Epithelial cell of proximal tubule (primary cell): ENCODE measurements around the gene TMEM108. TPM values are rescaled to one million over a fixed set of nuclear protein-coding genes. Genes with fewer than 3 reads are reported as not detected.

Experiments used
- DNase-seq: peaks from one replicate; pipeline ENCODE4 v3.0.0-alpha.2; 2011; ENCODE audit warnings: low read depth
- H3K4me3 ChIP-seq: 2 replicates; pipeline ENCODE4 v1.5.1; 2011; ENCODE audit warnings: low read depth, mild to moderate bottlenecking, low read length
- total RNA-seq: library from RNA; depleted of rRNA; stranded (reverse); fragments of >200 nt; gene quantifications from 2 replicates; pipeline ENCODE4 v1.2.3, GENCODE V29; 2015
- TF ChIP-seq, protein P1 (sequence below): conservative IDR thresholded peaks from 2 replicates; pipeline ENCODE4 v1.5.1; 2012; ENCODE audit warnings: low read depth, mild to moderate bottlenecking, low read length

Gene TMEM108
- total RNA-seq, 1 donor from 2014 or later: 1.7 TPM

DNA sequence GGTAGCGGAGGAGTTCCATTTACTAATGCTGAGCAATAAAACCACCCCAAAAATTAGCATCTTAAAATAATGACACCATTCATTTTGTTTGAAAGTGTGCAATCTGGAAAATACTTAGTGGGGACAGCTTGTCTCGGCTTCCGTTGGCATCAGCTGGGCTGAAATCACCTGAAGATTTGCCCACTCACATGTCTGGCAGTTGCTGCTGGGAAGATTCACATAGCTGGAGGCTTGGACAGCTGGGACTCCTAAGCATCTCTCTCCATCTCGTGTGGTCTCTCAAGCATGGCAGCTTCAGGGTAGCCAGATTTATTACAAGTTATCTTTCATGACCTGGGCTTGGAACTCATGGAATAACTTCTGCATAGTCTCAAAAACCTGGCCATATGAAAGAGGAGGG lies 323.2 kb downstream of the TMEM108 start:
- TF ChIP-seq, protein P1, sequence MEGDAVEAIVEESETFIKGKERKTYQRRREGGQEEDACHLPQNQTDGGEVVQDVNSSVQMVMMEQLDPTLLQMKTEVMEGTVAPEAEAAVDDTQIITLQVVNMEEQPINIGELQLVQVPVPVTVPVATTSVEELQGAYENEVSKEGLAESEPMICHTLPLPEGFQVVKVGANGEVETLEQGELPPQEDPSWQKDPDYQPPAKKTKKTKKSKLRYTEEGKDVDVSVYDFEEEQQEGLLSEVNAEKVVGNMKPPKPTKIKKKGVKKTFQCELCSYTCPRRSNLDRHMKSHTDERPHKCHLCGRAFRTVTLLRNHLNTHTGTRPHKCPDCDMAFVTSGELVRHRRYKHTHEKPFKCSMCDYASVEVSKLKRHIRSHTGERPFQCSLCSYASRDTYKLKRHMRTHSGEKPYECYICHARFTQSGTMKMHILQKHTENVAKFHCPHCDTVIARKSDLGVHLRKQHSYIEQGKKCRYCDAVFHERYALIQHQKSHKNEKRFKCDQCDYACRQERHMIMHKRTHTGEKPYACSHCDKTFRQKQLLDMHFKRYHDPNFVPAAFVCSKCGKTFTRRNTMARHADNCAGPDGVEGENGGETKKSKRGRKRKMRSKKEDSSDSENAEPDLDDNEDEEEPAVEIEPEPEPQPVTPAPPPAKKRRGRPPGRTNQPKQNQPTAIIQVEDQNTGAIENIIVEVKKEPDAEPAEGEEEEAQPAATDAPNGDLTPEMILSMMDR: no peak
- DNase-seq: no peak
- H3K4me3 ChIP-seq: no peak overlapping the region

DNA sequence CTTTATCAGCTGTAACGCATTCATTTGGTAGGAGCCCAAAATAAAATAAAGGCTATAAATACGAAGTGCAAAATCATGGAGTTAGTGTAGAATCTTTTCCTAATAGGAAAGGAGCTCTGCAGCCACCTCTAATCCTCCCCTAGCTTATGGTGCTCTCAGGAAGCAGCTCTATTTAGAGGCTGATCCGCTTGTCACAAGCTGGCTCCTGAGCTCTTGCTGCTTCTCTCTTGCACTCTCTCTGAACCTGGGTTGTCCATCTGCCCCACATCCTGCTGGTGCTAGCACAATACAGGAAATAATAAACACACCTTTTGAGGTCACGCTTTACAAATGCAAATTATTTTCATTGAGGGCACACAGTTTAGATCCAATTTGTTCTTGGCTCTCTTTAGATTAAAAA lies 324.3 kb downstream of the TMEM108 start:
- no peak for DNase-seq
- H3K4me3 ChIP-seq: no peak overlapping the region
- TF ChIP-seq, protein P1: no peak

DNA sequence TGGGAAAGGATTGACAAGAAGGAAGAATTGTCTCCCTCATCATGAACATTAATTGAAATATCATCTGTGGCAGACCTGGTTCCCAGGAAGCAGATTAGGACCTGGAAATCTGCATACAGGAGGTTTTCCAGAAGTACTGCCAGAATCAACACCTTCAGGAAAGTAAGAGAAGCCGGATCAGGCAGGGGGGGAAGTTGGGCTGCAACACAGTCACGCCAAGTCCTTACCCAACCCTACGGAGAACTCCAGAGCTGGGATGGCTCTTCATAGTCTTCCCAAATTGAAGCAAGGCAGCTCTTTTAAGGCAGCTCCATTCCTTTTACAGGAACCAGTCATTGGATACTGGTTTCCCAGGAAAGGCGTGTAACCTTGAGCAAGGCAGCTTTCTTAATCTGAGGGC lies 326.5 kb downstream of the TMEM108 start:
- no peak overlapping the region for H3K4me3 ChIP-seq
- TF ChIP-seq, protein P1: no peak

DNA sequence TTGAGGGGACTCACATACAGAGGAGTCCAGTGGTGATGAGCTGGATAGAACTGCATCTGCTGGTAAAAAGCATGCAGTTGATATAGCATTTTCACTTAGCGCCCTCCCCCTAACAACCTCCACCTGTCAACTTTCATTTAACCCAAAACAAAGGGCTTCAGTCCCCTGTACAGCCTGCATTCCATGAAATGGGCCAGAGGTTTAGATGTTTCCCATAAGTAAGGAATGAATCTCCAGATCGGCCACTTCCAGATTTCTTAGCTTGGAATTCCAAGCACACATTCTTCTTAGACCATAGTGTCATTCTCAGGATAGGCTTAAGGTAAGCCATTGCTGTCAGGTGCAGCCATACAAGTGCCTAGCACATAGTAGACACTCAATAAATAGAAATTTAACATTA lies 328.7 kb downstream of the TMEM108 start:
- TF ChIP-seq, protein P1: no peak
- H3K4me3 ChIP-seq: no peak overlapping the region
- no peak for DNase-seq

More for the DNA sequence above, 326.5 kb downstream of the TMEM108 start:
- DNase-seq: no peak

DNA sequence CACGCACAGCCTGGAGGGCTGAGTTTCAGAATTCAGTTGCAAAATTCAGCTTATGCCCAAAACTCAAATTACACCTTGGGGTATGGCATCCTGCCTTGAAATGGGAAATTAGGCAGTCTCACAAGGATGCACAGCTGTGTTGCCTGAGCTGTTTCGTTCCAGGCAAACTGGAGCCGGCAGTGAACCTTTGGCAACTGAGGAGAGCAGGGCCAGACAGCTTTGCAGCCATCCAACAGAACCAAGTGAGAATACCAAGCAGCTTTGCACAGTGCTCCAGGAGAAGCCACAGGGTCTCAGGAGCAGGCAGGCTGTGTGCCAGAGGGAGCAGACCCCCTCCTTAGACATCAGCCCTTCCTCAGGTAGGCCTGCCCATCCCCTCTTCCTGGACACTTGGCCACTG lies 329.2 kb downstream of the TMEM108 start:
- TF ChIP-seq, protein P1: no peak
- no peak overlapping the region for H3K4me3 ChIP-seq
- DNase-seq: no peak

DNA sequence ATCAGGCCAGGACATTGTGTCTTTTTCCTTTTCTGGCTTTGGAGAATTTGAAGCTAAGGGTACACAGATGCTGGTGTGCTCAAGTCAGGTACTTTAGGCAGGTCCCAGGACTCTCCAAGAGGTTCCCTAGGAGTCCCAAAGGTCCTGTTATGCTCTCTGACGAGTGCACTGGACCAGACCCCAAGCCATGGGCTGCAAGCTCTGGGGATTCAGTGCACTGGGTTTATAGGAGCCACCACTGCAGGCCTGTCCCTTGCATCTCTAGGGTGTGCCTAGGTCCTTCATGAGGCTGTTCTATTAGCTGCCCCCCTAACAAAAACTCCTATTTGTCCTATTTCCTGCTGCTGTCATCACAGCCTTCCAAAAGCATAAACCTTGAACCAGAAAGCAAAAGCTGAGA lies 329.8 kb downstream of the TMEM108 start:
- no peak for DNase-seq
- H3K4me3 ChIP-seq: no peak overlapping the region
- TF ChIP-seq, protein P1: no peak

DNA sequence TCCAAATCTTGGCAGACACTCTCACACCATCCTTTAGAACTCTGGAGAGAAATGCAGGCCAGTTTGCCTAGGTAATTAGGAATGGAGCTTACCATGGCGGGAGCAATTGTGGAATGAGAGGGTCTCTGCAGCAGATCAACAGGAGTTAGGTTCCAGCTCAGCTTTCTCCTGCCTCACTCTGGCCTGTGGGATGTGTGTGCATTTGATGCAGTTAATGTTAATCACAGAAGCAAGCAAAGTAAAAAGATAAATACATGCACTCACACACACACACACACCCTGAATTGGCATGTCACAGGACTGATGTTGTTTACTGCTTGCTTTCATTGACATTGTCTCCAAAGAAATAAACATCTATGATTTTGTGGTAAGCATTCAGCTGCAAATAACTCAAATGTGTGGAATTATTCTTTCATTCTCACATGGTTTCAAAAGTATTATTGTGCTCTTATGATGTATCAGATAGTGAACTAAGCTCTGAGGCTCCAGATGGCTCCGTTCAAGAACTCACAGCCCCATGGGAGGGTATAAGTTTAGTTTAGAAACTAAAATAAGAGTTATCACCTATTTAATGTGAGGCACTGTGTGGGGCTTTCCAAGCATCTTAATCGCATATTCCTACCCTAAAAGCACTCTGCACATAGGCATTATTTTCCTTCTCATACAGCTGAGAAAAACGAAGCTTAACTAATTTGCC lies 330.3 kb downstream of the TMEM108 start:
- TF ChIP-seq, protein P1: no peak
- H3K4me3 ChIP-seq: no peak overlapping the region
- DNase-seq: no peak
